ENCODE results near the gene MAGI2.

- TF ChIP-seq, protein P1, sequence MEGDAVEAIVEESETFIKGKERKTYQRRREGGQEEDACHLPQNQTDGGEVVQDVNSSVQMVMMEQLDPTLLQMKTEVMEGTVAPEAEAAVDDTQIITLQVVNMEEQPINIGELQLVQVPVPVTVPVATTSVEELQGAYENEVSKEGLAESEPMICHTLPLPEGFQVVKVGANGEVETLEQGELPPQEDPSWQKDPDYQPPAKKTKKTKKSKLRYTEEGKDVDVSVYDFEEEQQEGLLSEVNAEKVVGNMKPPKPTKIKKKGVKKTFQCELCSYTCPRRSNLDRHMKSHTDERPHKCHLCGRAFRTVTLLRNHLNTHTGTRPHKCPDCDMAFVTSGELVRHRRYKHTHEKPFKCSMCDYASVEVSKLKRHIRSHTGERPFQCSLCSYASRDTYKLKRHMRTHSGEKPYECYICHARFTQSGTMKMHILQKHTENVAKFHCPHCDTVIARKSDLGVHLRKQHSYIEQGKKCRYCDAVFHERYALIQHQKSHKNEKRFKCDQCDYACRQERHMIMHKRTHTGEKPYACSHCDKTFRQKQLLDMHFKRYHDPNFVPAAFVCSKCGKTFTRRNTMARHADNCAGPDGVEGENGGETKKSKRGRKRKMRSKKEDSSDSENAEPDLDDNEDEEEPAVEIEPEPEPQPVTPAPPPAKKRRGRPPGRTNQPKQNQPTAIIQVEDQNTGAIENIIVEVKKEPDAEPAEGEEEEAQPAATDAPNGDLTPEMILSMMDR (IDR thresholded peaks at IDR 0.05; ENCODE audit: low read depth, low read length, poor library complexity, severe bottlenecking), result no peak
- TF ChIP-seq EZH2phosphoT487 (IDR thresholded peaks at IDR 0.05; ENCODE audit: borderline replicate concordance, low read length), result no peak
These were observed 1391.3 kb downstream of the MAGI2 start for GRCh38 chr7:78062214-78062613.
